GM10847 (cell line): ENCODE results near the gene DARS2.

Source experiments
- POLR2A ChIP-seq: IDR thresholded peaks from 2 replicates; pipeline ENCODE4 v1.6.1; 2011; ENCODE audit not compliant: insufficient read length; ENCODE audit errors: extremely low read depth

DARS2 gene

DNA sequence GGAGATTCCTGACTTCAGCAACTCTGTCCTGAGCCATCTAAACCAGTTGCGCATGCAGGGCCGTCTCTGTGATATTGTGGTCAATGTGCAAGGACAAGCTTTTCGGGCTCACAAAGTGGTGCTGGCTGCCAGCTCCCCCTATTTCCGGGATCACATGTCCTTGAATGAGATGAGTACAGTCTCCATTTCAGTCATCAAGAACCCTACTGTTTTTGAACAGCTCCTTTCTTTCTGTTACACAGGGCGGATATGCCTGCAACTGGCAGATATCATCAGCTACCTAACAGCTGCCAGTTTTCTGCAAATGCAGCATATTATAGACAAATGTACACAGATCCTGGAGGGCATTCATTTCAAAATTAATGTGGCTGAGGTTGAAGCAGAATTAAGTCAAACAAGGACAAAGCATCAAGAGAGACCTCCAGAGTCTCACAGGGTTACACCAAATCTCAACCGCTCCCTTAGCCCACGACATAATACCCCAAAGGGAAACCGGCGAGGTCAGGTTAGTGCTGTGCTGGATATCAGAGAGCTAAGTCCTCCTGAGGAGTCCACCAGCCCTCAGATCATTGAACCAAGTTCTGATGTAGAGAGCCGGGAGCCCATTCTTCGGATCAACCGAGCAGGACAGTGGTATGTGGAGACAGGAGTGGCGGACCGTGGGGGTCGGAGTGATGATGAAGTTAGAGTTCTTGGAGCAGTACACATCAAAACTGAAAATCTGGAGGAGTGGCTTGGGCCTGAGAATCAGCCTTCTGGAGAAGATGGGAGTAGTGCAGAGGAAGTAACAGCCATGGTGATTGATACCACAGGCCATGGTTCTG lies 46.0 kb downstream of the DARS2 start:
- TF ChIP-seq POLR2A = peak; percentile 28

DNA sequence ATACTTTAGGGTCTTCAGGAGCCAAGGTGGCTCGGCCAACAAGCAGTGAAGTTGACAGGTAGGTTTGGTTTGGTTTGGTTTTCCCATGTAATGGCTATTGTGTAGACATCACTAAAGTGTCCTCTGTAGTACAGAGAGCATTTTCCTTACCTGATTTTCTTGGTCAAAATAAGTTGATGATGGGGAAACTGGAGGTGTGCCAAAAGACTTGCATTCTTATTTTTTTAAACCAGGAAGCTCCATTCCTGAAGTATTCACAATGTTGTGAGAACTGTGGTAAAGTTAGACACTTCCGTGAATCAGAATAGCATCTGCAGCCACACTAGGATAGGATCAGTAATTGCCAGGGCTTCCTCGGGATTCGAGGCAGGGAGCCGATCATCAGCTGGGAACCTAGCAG lies 46.6 kb downstream of the DARS2 start:
- no peak for TF ChIP-seq POLR2A

DNA sequence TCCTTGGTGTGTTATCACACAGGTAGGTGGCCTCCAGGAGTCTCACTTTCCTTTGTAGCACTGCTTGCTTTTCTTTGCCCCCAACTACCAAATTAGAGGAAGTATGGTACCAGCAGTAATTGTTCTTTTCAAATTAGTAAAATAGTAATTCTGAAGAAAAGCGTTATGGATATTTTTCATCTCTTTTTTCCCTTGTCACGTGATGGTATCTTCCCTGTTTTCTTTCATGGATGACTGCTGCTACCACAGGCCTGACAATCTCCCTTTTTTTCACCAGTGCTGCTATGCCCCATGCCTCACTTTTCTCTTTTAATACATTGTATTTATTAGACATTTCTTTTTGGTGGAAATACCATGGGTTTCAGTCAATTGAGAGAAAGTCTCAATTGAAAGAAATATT lies 47.0 kb downstream of the DARS2 start:
- no peak for TF ChIP-seq POLR2A

GRCh38 chr1:173876732-173877131 lies 52.3 kb downstream of the DARS2 start:
- TF ChIP-seq POLR2A = no peak

- no peak for TF ChIP-seq POLR2A
Observed at GRCh38 chr1:173878251-173878650, 53.8 kb downstream of the DARS2 start.

DNA sequence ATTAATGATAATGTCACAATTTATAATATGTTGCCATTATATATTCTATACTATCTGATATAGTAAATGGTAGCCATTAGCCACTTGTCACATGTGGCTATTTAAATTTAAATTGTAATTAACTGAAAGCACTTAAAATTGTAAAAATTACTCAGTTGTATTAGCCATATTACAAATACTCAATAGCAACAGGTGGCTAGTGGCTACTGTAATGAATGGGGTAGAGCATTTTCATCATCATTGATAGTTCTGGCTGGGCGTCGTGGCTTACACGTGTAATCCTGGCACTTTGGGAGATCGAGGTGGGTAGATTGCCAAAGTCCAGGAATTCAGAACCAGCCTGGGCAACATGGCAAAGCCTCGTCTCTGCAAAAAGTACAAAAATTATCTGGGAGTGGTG lies 60.2 kb downstream of the DARS2 start:
- no peak for TF ChIP-seq POLR2A

- no peak for TF ChIP-seq POLR2A
Observed at GRCh38 chr1:173886746-173887611, 62.5 kb downstream of the DARS2 start.

DNA sequence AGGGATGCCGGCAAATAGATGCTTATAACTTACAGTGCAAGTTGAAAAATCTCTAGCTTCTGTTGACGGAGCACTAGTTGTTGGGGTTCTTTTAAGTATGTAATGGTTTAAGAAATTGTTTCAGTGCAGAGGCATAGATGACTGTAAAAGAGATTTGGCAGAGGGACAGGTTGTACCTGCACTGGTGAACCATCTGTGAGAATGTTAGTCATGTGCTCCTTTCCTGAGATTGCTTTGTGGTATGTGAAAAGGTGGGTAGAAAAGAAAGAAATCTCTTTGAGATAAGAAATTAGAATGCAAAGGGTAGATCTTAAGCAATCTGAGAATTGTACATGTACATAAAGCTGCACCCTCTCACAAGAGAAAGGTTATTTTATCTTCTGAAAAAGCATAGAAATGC lies 63.2 kb downstream of the DARS2 start:
- TF ChIP-seq POLR2A = no peak

- no peak for TF ChIP-seq POLR2A
Observed at GRCh38 chr1:173888749-173889148, 64.3 kb downstream of the DARS2 start.

DNA sequence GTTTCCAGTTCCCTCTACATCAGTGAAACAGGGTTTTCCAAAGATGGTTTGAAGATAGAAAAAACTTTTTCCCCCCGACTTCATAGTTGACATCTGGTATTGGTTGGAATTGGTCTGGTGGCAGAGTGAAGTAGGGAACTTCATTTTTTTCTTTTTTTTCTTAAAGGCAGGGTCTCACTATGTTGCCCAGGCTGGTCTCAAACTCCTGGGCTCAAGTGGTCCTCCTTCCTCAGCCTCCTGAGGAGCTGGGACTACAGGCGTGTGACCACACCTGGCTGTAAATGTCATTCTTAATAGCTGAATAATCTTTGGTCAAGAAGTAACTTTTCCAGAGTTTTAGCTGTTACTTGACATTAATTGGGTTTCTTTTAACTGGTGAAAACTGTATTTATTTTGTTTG lies 65.4 kb downstream of the DARS2 start:
- TF ChIP-seq POLR2A = no peak

- no peak for TF ChIP-seq POLR2A
Observed at GRCh38 chr1:173893611-173894010, 69.1 kb downstream of the DARS2 start.

- TF ChIP-seq POLR2A = no peak
Observed at GRCh38 chr1:173894189-173894588, 69.7 kb downstream of the DARS2 start.

DNA sequence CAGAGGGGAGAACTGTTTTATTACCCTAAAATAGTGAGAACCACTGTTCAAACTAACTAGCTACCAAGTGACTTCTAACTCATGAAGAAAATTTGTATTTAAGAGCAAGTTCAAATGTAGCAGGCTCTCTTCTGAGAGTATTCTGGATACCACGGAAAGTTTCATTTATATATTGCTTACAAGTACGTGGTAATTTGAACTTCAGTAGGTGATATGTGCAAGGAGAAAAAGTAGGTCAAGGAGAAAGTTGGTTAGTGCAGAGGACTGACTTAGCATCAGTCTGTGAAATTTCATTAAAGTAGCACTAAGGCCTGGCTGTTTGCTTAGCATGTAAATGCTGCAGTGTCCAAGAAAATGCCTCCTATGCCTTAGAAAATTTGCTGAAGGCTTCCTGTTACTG lies 76.0 kb downstream of the DARS2 start:
- no peak for TF ChIP-seq POLR2A

GRCh38 chr1:173900992-173901391 lies 76.5 kb downstream of the DARS2 start:
- no peak for TF ChIP-seq POLR2A

DNA sequence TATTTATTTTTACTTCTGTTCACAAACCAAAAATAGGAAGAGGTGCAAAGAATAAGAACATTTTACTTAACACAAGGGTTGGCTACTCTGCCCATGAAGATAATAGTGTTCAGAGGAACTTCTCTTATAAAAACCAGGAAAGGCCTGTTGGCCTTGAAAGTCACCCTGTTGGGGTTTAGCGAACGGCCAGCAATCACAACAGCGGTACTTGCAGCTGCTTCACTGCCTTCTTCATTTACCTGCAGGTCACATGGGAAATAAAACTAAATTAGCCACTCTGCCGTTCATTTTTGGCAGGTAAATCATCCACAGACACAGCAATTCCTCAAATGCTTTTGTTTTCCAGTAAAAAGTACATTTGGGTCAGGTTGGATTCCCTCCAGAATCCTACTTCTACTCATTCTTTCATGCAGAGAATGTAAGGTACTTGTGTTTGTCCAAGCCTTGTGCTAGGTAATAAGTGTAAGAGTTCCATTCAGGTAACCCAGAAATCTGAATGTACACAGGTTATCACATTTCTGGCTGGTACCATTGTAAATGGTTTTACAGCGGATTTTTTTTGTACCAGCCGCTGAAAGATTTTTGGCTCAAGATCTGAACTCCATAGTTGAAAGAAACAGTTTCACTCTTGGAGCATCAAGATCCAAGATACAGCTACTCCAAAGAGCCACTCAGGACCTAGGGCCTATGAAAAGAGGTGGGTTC lies 79.5 kb downstream of the DARS2 start:
- no peak for TF ChIP-seq POLR2A
